HL-60/S4 treated with phorbol 12-myristate 13-acetate at 8.2 ng/mL for 4 days and 3 days (cell line): ENCODE results near the gene SNAI3.

Experiments used
- in situ Hi-C: fragments of 300-500 bp; cut with MboI; formaldehyde crosslinking; loops from 2 replicates; pipeline ENCODE4 v1.15.0; 2022; ENCODE audit warnings: low sequenced_read_pairs

The SNAI3 gene

GRCh38 chr16:88721815-88722755 is 35.8 kb upstream of the SNAI3 start:
- in situ Hi-C loops: no loop called here

- in situ Hi-C loops: no loop called here
These were observed 34.9 kb upstream of the SNAI3 start for GRCh38 chr16:88721236-88721635.

- in situ Hi-C loops: no loop called here
These were observed 34.2 kb upstream of the SNAI3 start for GRCh38 chr16:88720396-88720970.

GRCh38 chr16:88719933-88720296 is 33.6 kb upstream of the SNAI3 start:
- in situ Hi-C loops: no loop called here

GRCh38 chr16:88719267-88719932 is 33.1 kb upstream of the SNAI3 start:
- in situ Hi-C loops: no loop called here

- in situ Hi-C loops: no loop called here
These were observed 31.9 kb upstream of the SNAI3 start for GRCh38 chr16:88718178-88718577.

GRCh38 chr16:88716601-88717001 is 30.3 kb upstream of the SNAI3 start:
- in situ Hi-C loops: no loop called here

- in situ Hi-C loops: no loop called here
These were observed 29.9 kb upstream of the SNAI3 start for GRCh38 chr16:88716201-88716600.

GRCh38 chr16:88715312-88716190 is 29.2 kb upstream of the SNAI3 start:
- in situ Hi-C loops: no loop called here

GRCh38 chr16:88714420-88715302 is 28.4 kb upstream of the SNAI3 start:
- in situ Hi-C loops: no loop called here

- in situ Hi-C loops: no loop called here
These were observed 27.5 kb upstream of the SNAI3 start for GRCh38 chr16:88713568-88714419.

GRCh38 chr16:88713054-88713453 is 26.7 kb upstream of the SNAI3 start:
- in situ Hi-C loops: no loop called here

GRCh38 chr16:88712362-88712979 is 26.2 kb upstream of the SNAI3 start:
- in situ Hi-C loops: no loop called here

- in situ Hi-C loops: no loop called here
These were observed 25.5 kb upstream of the SNAI3 start for GRCh38 chr16:88711750-88712340.

GRCh38 chr16:88710556-88710955 is 24.2 kb upstream of the SNAI3 start:
- in situ Hi-C loops: no loop called here

GRCh38 chr16:88706965-88707826 is 20.9 kb upstream of the SNAI3 start:
- in situ Hi-C loops: no loop called here

GRCh38 chr16:88706229-88706964 is 20.1 kb upstream of the SNAI3 start, which contains the start of the genes CTU2 and RNF166:
TSS of gene CTU2 (plus strand) at chr16:88706503. CDS start at chr16:88706531, 28 bp downstream.
TSS of gene RNF166 (minus strand) at chr16:88706408. CDS start at chr16:88706325, 83 bp downstream.
- in situ Hi-C loops: no loop called here
